Body of pancreas (tissue), 4 donors: ENCODE data around the gene SPINK9. TPM values are rescaled to one million over a fixed set of nuclear protein-coding genes. Genes with fewer than 3 reads are reported as not detected.

ENCODE experiments used
- ATAC-seq: fragments of 150-250 bp; one replicate; pipeline ENCODE4 v1.9.1; 2016
- DNase-seq, 4 donors: peaks; one replicate each; pipeline ENCODE4 v3.0.0-alpha.2; 2019
- H3K27ac ChIP-seq, 4 donors: fragments of 200-600 bp; sonication (generic); 1 replicate in 3 of 4; 2 replicates in 1 of 4; pipeline versions ENCODE4 v1.5.1 to v1.6.1; 2016 to 2019; ENCODE audit warnings: mild to moderate bottlenecking in 1 of 4, mixed read lengths in 1 of 4, moderate library complexity in 1 of 4
- H3K27me3 ChIP-seq, 2 donors: fragments of 200-600 bp; sonication (generic); one replicate each; pipeline ENCODE4 v1.6.0; 2016; ENCODE audit warnings: mild to moderate bottlenecking in 1 of 2
- H3K36me3 ChIP-seq, 2 donors: fragments of 200-600 bp; sonication (generic); replicated peaks in 1 of 2; 2 replicates each; pipeline ENCODE4 v1.5.1; 2016; ENCODE audit warnings: low read depth in 2 of 2; ENCODE audit not compliant: insufficient read depth in 1 of 2
- H3K4me1 ChIP-seq: fragments of 200-600 bp; sonication (generic); one replicate; pipeline ENCODE4 v1.6.0; 2016
- H3K4me3 ChIP-seq, 2 donors: fragments of 200-600 bp; sonication (generic); 1 replicate in 1 of 2; 2 replicates in 1 of 2; pipeline ENCODE4 v1.5.1; 2016 to 2019
- H3K9me3 ChIP-seq, 3 donors: fragments of 200-600 bp; sonication (generic); 1 replicate in 2 of 3; 2 replicates in 1 of 3; pipeline ENCODE4 v1.5.1; 2016
- POLR2A ChIP-seq, 3 donors: fragments of 450-650 bp; IDR thresholded peaks; one replicate each; pipeline ENCODE4 v1.6.1; 2016; ENCODE audit warnings: antibody characterized with exemption in 3 of 3, mild to moderate bottlenecking in 2 of 3
- WGBS, 2 donors: methylation state at CpG; one replicate each; pipeline ENCODE4 v1.1.5; 2017; 5-methylcytosine and 5-hydroxymethylcytosine counted together
- intact Hi-C: fragments of 100-400 bp; cut with DNase I; formaldehyde crosslinking; loops from one replicate; pipeline ENCODE4 v1.15.1; 2023
- total RNA-seq, 2 donors: library from RNA; depleted of rRNA; stranded (reverse); fragments of >200 nt; gene quantifications; one replicate each; pipeline ENCODE4 v1.1.0, GENCODE V29; 2016
- TF ChIP-seq, protein P1 (sequence below), 7 experiments: fragments of 450-650 bp in 4 of 7; fragments of 200-600 bp in 3 of 7; sonication (generic) in 3 of 7; IDR thresholded peaks; one replicate each; pipeline ENCODE4 v1.5.1; 2016 to 2019; ENCODE audit warnings: antibody characterized with exemption in 7 of 7

The SPINK9 gene
- total RNA-seq, 2 donors from 2014 or later = not detected

- H3K27ac ChIP-seq = no peak overlapping the region
- ATAC-seq = no peak
- no peaks in the 10 kb centered on the region for H3K9me3 ChIP-seq
- TF ChIP-seq, protein P1, sequence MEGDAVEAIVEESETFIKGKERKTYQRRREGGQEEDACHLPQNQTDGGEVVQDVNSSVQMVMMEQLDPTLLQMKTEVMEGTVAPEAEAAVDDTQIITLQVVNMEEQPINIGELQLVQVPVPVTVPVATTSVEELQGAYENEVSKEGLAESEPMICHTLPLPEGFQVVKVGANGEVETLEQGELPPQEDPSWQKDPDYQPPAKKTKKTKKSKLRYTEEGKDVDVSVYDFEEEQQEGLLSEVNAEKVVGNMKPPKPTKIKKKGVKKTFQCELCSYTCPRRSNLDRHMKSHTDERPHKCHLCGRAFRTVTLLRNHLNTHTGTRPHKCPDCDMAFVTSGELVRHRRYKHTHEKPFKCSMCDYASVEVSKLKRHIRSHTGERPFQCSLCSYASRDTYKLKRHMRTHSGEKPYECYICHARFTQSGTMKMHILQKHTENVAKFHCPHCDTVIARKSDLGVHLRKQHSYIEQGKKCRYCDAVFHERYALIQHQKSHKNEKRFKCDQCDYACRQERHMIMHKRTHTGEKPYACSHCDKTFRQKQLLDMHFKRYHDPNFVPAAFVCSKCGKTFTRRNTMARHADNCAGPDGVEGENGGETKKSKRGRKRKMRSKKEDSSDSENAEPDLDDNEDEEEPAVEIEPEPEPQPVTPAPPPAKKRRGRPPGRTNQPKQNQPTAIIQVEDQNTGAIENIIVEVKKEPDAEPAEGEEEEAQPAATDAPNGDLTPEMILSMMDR (IDR thresholded peaks at IDR 0.05) = no peak
- TF ChIP-seq POLR2A (IDR thresholded peaks at IDR 0.05) = no peak
- H3K4me3 ChIP-seq = no peak overlapping the region
- intact Hi-C loops = no loop called here
- H3K36me3 ChIP-seq = no peaks in the 10 kb centered on the region
- no peaks in the 10 kb centered on the region for H3K4me1 ChIP-seq
- no peak for DNase-seq
- H3K27me3 ChIP-seq = no peaks in the 10 kb centered on the region
These were observed 37.5 kb downstream of the SPINK9 start for GRCh38 chr5:148372893-148373292.

- intact Hi-C loops = no loop called here
- WGBS, 2 donors = 49 to 66% methylated on average over 3 of the region's 3 CpGs
- TF ChIP-seq POLR2A (IDR thresholded peaks at IDR 0.05) = no peak
- TF ChIP-seq, protein P1 (IDR thresholded peaks at IDR 0.05) = peak; percentile 53 to 80 (median 69)
- no peak overlapping the region for H3K27ac ChIP-seq
- DNase-seq = peak; percentile 28 to 58 (median 41)
- H3K4me3 ChIP-seq = no peak overlapping the region
- no peaks in the 10 kb centered on the region for H3K9me3 ChIP-seq
- H3K27me3 ChIP-seq = no peaks in the 10 kb centered on the region
- no peaks in the 10 kb centered on the region for H3K36me3 ChIP-seq
- H3K4me1 ChIP-seq = no peaks in the 10 kb centered on the region
- ATAC-seq = peak; percentile 84
These were observed 39.5 kb downstream of the SPINK9 start for GRCh38 chr5:148374690-148375360.

DNA sequence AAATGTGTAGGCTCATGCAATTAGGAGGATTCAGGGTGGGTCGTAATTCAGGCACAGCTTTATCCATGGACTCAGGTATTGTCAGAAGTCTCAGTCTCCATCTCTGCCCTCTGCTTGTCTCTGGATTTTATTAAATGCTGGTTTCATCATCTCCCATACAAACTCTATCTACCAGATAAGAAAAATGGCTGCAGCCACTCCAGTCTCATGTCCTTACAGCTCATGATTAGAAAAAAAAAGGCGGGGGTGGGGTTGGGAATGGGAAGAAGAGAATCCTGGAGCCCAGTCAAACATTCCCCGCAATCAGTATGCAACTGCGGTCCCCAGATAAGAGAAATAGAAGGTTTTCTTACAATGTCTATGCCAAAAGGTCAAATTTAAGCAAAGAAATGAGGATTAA, 40.8 kb downstream of the SPINK9 start:
- 67 to 75% methylated on average over 4 of the region's 4 CpGs for WGBS, 2 donors
- Histone ChIP-seq H3K36me3 (no peaks in the 10 kb centered on the region), H3K4me3 (no peak overlapping the region), H3K27ac (no peak overlapping the region), H3K9me3 (no peaks in the 10 kb centered on the region), H3K4me1 (no peaks in the 10 kb centered on the region), H3K27me3 (no peaks in the 10 kb centered on the region)
- TF ChIP-seq, protein P1 (IDR thresholded peaks at IDR 0.05) = no peak
- no peak for TF ChIP-seq POLR2A (IDR thresholded peaks at IDR 0.05)
- no peak for DNase-seq
- ATAC-seq = no peak
- intact Hi-C loops = no loop called here

DNA sequence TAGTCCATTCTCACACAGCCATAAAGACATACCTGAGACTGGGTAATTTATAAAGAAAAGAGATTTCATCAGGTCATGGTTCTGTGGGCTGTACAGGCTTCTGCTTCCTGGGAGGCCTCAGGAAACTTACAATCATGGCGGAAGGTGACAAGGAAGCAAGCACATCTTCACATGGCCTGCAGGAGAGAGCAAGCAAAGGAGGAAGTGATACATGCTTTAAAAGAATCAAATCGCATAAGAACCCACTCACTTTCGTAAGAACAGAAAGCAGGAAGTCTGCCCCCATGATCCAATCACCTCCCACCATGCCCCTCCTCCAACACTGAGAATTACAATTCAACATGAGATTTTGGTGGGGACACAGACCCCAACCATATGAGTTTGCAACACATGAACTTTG, 43.3 kb downstream of the SPINK9 start:
- no peaks in the 10 kb centered on the region for H3K9me3 ChIP-seq
- ATAC-seq = no peak
- intact Hi-C loops = no loop called here
- no peak overlapping the region for H3K4me3 ChIP-seq
- no peak overlapping the region for H3K27ac ChIP-seq
- TF ChIP-seq, protein P1 (IDR thresholded peaks at IDR 0.05) = no peak
- no peak for TF ChIP-seq POLR2A (IDR thresholded peaks at IDR 0.05)
- DNase-seq = no peak
- no peaks in the 10 kb centered on the region for H3K36me3 ChIP-seq
- peaks cover 13% of the 10 kb centered on the region for H3K4me1 ChIP-seq
- no peaks in the 10 kb centered on the region for H3K27me3 ChIP-seq
- 78 to 94% methylated on average over 3 of the region's 3 CpGs for WGBS, 2 donors

DNA sequence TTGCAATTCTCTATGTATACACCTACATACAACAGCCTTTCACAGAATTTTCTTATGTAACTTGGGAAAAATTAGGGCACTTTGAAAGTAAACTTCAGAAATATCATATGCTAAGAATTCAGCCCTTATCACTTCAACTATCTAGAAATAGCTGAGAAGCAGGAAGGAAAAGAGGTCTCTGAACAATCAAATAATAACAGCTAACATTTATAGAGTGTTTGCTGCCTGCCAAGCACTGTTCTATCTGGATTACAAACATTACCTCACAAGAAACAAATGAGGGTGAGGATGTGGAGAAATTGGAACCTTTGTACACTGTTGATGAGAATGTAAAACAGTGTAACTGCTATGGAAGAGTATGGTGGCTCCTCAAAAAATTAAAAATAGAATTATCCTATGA, 44.0 kb downstream of the SPINK9 start:
- no peak for TF ChIP-seq POLR2A (IDR thresholded peaks at IDR 0.05)
- TF ChIP-seq, protein P1 (IDR thresholded peaks at IDR 0.05) = no peak
- no peaks in the 10 kb centered on the region for H3K9me3 ChIP-seq
- ATAC-seq = no peak
- no peaks in the 10 kb centered on the region for H3K27me3 ChIP-seq
- H3K4me1 ChIP-seq = peaks cover 13% of the 10 kb centered on the region
- H3K4me3 ChIP-seq = no peak overlapping the region
- intact Hi-C loops = no loop called here
- no peaks in the 10 kb centered on the region for H3K36me3 ChIP-seq
- DNase-seq = no peak
- H3K27ac ChIP-seq = peak overlapping the region in 1 of 4 donors; percentile 5
